LNCAP (cell line): ENCODE data around the gene TARS1.

Experiments
- CTCF ChIP-seq: fragments of 450-650 bp; IDR thresholded peaks from 2 replicates; pipeline ENCODE4 v1.5.1; 2017; ENCODE audit warnings: mild to moderate bottlenecking

The TARS1 gene

GRCh38 chr5:33440482-33441240, at the start of gene TARS1:
TSS of gene TARS1 (plus strand) at chr5:33440965. CDS start at chr5:33441087, 122 bp downstream.
- no peak for TF ChIP-seq CTCF

GRCh38 chr5:33398501-33398900, 42.3 kb upstream of the TARS1 start:
- TF ChIP-seq CTCF, result no peak

- no peak for TF ChIP-seq CTCF
Observed at GRCh38 chr5:33400675-33401074, 40.1 kb upstream of the TARS1 start.

GRCh38 chr5:33401482-33402390, 39.0 kb upstream of the TARS1 start:
- no peak for TF ChIP-seq CTCF

GRCh38 chr5:33403187-33403586, 37.6 kb upstream of the TARS1 start:
- TF ChIP-seq CTCF, result no peak

- no peak for TF ChIP-seq CTCF
Observed at GRCh38 chr5:33408816-33409215, 31.9 kb upstream of the TARS1 start.

- no peak for TF ChIP-seq CTCF
Observed at GRCh38 chr5:33409435-33410170, 31.2 kb upstream of the TARS1 start.
